Skeletal muscle tissue (tissue), 4 donors: Measurements from ENCODE around the gene PLEKHB2. TPM values are rescaled to one million over a fixed set of nuclear protein-coding genes. Genes with fewer than 3 reads are reported as not detected.
A peak's percentile ranks its signal among the peaks of the same experiment; 100 is the strongest.

ENCODE experiments used
- H3K27ac ChIP-seq: one replicate; pipeline ENCODE4 v1.7.0; 2013; ENCODE audit warnings: mild to moderate bottlenecking, low read depth, low read length, inconsistent platforms
- H3K27me3 ChIP-seq, 3 donors: one replicate each; pipeline ENCODE4 v1.7.0; 2013; ENCODE audit warnings: low read length in 3 of 3; ENCODE audit not compliant: control insufficient read depth in 3 of 3, insufficient read depth in 3 of 3
- H3K36me3 ChIP-seq, 3 donors: one replicate each; pipeline ENCODE4 v1.7.0; 2013; ENCODE audit warnings: low read length in 3 of 3; ENCODE audit not compliant: control insufficient read depth in 3 of 3, insufficient read depth in 3 of 3
- H3K4me1 ChIP-seq, 3 donors: one replicate each; pipeline ENCODE4 v1.7.0; 2013; ENCODE audit warnings: low read length in 3 of 3, mild to moderate bottlenecking in 3 of 3; ENCODE audit not compliant: control insufficient read depth in 3 of 3, insufficient read depth in 3 of 3
- H3K4me3 ChIP-seq, 3 donors: one replicate each; pipeline ENCODE4 v1.7.0; 2013; ENCODE audit warnings: low read length in 3 of 3
- H3K9ac ChIP-seq, 3 donors: one replicate each; pipeline ENCODE4 v1.7.0; 2013; ENCODE audit warnings: low read length in 3 of 3, mild to moderate bottlenecking in 3 of 3, moderate library complexity in 2 of 3, low read depth in 1 of 3
- H3K9me3 ChIP-seq, 3 donors: one replicate each; pipeline ENCODE4 v1.7.0; 2013; ENCODE audit warnings: low read length in 3 of 3; ENCODE audit not compliant: control insufficient read depth in 3 of 3
- total RNA-seq: library from RNA; depleted of rRNA; stranded (reverse); fragments of >200 nt; gene quantifications from one replicate; pipeline ENCODE4 v1.2.3, GENCODE V29; 2014
- donor health status: Osteomylitis.

Gene PLEKHB2, protein sequence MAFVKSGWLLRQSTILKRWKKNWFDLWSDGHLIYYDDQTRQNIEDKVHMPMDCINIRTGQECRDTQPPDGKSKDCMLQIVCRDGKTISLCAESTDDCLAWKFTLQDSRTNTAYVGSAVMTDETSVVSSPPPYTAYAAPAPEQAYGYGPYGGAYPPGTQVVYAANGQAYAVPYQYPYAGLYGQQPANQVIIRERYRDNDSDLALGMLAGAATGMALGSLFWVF
- 46.4 TPM for total RNA-seq

GRCh38 chr2:131105156-131105949, at the start of gene PLEKHB2:
Gene PLEKHB2 (plus strand): TSS chr2:131105336. CDS start chr2:131120942, 15,606 bp downstream.
- H3K4me3 ChIP-seq = peak within 1 kb of the TSS; percentile 89 to 94 (median 93)
- peak within 1 kb of the TSS; percentile 98 for H3K27ac ChIP-seq

DNA sequence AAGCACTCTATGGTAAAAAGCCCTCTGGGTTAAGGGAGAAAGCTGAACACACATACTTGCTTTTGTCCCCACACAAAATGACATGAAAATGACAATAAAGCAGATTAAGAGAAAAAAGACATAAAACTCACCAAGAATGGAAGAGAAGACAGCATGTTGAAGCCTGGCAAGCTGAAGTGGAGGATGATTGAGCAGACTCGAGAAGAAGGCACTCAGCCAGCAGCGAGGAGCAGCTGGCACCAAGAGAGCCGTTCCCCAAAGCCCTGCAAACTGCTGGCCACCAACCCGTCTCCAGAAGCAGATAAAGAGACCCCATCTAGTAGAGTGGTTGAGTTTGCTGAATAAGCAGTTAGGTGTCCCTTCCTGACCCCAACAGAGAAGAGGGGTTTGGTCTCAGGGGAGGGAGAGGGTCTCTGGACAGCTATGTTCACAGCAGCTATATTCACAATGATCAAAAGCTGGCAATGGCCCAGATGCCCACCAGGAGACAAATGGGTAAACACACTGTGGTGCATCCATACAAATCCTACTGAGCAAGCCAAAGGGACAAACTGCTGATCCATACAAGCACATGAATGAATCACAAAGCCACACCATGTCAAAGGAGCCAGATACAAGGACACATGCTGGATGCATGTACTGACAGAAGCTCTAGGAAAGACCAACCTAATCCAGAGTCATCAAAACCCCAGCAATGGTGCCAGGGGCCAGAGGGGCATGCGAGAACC, 48.8 kb upstream of the PLEKHB2 start:
- Histone ChIP-seq H3K9me3 (no peaks in the 10 kb centered on the region), H3K4me3 (peak overlapping the region; percentile 7 to 46 (median 37)), H3K27ac (peak overlapping the region; percentile 57), H3K36me3 (peaks cover 31 to 35% (median 32%) of the 10 kb centered on the region in 3 donors), H3K27me3 (no peaks in the 10 kb centered on the region), H3K9ac (peak overlapping the region in 1 of 3 donors; percentile 72), H3K4me1 (peaks cover 35 to 44% (median 38%) of the 10 kb centered on the region in 3 donors)

More at GRCh38 chr2:131105156-131105949, at the start of gene PLEKHB2:
- Histone ChIP-seq H3K4me1 (peaks cover 19 to 26% (median 24%) of the 10 kb centered on the region in 3 donors), H3K36me3 (no peaks in the 10 kb centered on the region), H3K9ac (peak within 1 kb of the TSS; percentile 93 to 97 (median 97)), H3K9me3 (no peaks in the 10 kb centered on the region), H3K27me3 (no peaks in the 10 kb centered on the region)

- H3K36me3 ChIP-seq = peaks cover 26 to 30% (median 27%) of the 10 kb centered on the region in 3 donors
- no peaks in the 10 kb centered on the region for H3K27me3 ChIP-seq
- H3K9me3 ChIP-seq = no peaks in the 10 kb centered on the region
- H3K4me3 ChIP-seq = peak overlapping the region in 1 of 3 donors; percentile 46
- no peak overlapping the region for H3K27ac ChIP-seq
- H3K4me1 ChIP-seq = peaks cover 40 to 49% (median 42%) of the 10 kb centered on the region in 3 donors
- H3K9ac ChIP-seq = no peak overlapping the region
Observed at GRCh38 chr2:131056932-131057287, 48.2 kb upstream of the PLEKHB2 start.

DNA sequence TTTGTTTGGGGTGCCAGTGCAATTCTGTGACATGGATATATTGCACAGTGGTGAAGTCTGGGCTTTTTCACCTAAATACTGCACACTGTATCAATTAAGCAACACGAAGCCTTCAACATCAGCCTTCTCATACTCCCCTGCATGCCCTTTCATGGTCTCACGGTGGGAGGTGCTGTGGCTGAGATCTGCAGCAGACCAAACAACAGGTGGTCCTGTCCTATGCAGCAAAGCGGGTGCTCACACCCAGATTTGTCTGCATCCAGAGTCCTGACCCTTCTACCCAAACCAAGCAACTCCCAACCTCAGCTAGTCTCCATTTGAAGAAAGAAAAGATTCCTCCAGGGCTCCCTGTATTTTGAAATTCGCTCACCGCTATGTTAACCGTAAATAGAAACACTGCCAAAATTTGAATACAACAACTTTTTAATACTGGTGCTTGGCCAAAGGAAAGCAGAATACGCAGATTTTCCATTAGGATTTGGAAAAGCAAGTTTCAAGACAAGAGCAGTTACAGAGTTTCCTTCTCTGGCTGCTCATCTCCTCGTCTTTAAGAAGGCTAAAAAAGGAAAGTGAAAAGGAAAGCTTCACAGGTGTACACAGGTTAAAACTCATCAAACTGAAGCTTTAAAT, 46.8 kb upstream of the PLEKHB2 start:
- H3K9ac ChIP-seq = no peak overlapping the region
- H3K27me3 ChIP-seq = no peaks in the 10 kb centered on the region
- peaks cover 13 to 16% (median 14%) of the 10 kb centered on the region in 3 donors for H3K36me3 ChIP-seq
- no peak overlapping the region for H3K27ac ChIP-seq
- H3K4me3 ChIP-seq = no peak overlapping the region
- peaks cover 45 to 58% (median 51%) of the 10 kb centered on the region in 3 donors for H3K4me1 ChIP-seq
- H3K9me3 ChIP-seq = no peaks in the 10 kb centered on the region

DNA sequence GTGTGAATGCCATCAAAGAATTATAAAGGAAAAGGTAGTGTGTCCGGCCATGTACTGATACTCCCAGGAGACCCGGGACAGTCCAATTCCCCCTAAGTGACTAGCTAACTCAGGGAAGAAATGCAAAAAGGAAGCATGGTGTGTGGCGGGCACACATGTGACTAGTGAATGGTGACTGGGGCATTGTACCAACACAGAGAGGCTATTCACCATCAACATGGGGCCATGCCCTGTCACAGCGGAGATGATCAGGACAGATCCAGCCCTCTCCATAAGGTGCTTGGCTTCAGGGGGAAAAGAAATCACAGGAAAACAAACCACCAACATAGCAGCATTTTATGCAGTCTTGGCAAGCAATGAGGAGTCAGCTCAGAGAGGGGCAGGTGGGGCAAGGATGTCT, 46.2 kb upstream of the PLEKHB2 start:
- Histone ChIP-seq H3K27me3 (no peaks in the 10 kb centered on the region), H3K36me3 (peaks cover 10 to 13% (median 13%) of the 10 kb centered on the region in 3 donors), H3K27ac (no peak overlapping the region)

GRCh38 chr2:131063501-131064283, 41.4 kb upstream of the PLEKHB2 start:
- Histone ChIP-seq H3K4me1 (peaks cover 33 to 49% (median 43%) of the 10 kb centered on the region in 3 donors), H3K9me3 (no peaks in the 10 kb centered on the region), H3K27ac (no peak overlapping the region), H3K4me3 (no peak overlapping the region), H3K36me3 (no peaks in the 10 kb centered on the region), H3K9ac (no peak overlapping the region), H3K27me3 (no peaks in the 10 kb centered on the region)

More for the DNA sequence above, 46.2 kb upstream of the PLEKHB2 start:
- peaks cover 48 to 63% (median 53%) of the 10 kb centered on the region in 3 donors for H3K4me1 ChIP-seq
- H3K4me3 ChIP-seq = no peak overlapping the region
- no peaks in the 10 kb centered on the region for H3K9me3 ChIP-seq
- no peak overlapping the region for H3K9ac ChIP-seq

DNA sequence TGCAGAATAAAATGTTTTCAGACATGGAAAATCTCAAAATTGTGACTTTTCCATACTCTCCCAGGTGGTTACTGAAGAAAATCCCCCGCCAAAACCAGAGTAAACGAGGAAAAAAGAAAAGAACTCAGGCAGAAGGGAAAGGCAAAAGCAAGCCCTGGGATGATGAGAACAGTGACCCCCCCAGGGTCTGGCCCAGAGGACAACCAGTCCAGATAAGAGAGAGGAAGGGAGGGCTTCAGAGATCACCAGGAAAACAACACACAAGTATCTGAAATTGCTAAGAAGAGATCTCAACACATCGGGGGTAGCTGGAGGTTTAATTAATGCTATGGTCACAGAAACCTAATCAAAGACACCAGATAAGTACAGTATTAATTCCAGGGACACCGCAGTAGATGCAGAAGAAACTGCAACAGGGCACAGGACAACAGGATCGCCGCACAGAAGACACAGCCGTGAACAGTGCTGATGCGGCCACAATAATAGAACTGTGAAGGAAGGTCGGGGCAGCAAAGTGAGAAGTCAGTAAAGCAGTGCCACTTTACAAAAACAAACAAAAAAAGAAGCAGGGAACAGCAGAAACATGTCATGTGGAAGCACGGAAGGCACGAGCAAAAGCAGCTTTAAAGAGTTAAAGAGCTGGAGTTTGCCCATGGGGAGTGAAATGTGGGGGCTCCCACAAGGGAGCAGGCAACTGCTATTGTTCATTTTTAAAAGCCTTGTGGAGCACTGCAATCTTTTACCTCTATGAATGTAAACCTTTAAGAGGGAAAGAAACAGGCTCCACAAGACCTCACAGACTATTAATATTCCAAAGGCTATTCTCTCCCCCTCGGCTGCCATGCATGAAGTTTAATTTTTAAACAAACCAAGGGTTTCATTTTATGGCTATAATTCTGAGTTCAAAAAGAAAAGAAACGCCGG, 40.3 kb upstream of the PLEKHB2 start:
- no peaks in the 10 kb centered on the region for H3K36me3 ChIP-seq
- no peaks in the 10 kb centered on the region for H3K9me3 ChIP-seq
- no peaks in the 10 kb centered on the region for H3K27me3 ChIP-seq
- no peak overlapping the region for H3K4me3 ChIP-seq
- H3K9ac ChIP-seq = no peak overlapping the region
- H3K27ac ChIP-seq = no peak overlapping the region
- peaks cover 28 to 42% (median 38%) of the 10 kb centered on the region in 3 donors for H3K4me1 ChIP-seq

DNA sequence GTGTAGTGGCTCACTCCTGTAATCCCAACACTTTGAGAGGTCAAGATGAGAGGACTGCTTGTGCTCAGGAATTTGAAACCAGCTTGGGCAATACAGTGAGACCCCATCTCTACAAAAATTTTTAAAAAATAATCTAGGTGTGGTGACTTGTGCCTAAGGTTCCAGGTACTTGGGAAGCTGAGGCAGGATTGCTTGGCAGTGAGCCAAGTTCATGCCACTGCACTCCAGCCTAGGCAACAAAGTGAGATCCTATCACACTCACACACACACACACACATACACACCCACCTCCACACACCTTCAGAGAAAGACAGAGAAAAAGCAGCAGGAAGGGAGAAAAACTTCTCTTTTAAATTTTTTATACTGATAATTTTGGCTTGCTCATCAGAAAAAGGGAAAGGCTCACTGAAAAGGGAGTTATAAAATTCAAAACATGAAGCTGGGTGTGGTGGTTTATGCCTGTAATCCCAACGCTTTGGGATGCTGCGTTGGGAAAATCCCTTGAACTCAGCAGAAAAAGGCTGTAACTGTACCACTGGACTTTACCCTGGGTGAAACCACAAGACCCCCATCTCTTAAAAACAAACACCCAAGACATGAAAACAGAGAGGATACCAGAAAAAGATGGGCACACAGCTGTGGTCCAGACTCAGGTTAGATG, 37.5 kb upstream of the PLEKHB2 start:
- H3K36me3 ChIP-seq = peaks cover 0 to 11% (median 7%) of the 10 kb centered on the region in 3 donors
- H3K4me3 ChIP-seq = no peak overlapping the region
- H3K27ac ChIP-seq = no peak overlapping the region
- no peak overlapping the region for H3K9ac ChIP-seq
- H3K9me3 ChIP-seq = no peaks in the 10 kb centered on the region
- H3K4me1 ChIP-seq = peaks cover 12 to 35% (median 25%) of the 10 kb centered on the region in 3 donors
- no peaks in the 10 kb centered on the region for H3K27me3 ChIP-seq
